Nucleus accumbens (tissue), 56 donors: ENCODE results near the gene NAALADL2.
"Not testable (repeated sequence)": the region's sequence is repeated elsewhere in the genome, so short reads cannot be mapped to it uniquely, and the experiment has no call there.

ENCODE experiments used
- DNase-seq, 56 donors: peaks; one replicate each; lab custom pipeline; 2025; lab: John Stamatoyannopoulos, UW

NAALADL2 gene

DNA sequence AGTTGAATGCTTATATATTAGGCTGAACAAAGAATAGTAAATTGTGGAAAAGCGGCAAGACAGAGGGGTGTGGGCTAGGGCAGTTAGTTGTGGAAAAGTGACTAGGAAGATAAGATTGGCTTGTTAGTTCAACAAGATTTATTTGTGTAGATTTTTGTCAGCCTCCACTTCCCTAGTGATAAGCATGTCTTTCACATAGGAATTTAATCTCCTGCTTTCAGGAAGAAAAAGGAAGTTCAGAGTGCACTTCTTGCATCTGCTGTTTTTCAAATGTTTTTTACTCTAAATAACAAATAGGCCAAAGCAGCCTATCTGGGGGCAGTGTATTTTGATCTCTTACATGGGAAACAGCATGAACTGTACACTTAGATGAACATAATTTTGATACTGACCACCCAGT is 919.9 kb downstream of the NAALADL2 start:
- no peak for DNase-seq

- DNase-seq = not testable (repeated sequence)
Observed at GRCh38 chr3:175787109-175787508, 928.0 kb downstream of the NAALADL2 start.

GRCh38 chr3:175792245-175792644 is 933.1 kb downstream of the NAALADL2 start:
- no peak for DNase-seq

DNA sequence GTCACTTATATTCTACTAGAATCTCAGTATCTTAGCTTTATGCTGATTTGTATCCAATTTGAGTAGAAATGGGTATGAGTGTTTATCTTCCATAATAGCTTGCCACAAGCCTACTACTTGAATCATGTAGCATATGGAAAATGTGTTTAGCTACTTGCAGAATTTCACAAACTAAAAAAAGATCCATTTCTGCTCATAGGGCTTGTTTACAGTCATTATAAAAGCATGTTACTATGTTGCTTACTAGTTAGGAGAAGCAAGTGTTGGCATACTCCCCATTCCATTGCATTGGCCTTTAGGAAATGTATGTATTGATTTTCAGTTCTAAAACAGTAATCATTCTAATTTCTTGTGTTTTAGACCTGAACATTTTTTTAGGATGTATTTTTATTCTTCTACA is 939.2 kb downstream of the NAALADL2 start:
- DNase-seq = no peak

DNA sequence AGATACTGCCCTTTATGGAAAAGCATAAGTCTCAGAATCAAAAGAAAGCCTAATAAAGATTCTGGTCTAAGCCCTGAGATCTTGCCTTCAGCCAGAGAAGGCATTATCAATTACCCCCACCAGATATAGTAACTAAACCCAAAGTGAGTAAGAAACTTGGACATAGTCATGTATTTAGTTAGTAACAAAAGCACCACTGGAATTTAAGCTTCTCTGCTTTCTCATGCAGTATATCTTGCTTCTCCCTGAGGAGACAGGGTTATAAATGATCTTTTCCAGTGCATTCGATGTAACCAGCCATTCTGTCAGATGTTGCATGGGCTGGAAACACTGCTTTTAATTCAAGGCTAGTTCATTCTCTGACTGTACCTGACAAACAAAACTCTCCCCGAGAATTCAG is 946.7 kb downstream of the NAALADL2 start:
- no peak for DNase-seq

- DNase-seq = no peak
Observed at GRCh38 chr3:175807175-175807574, 948.0 kb downstream of the NAALADL2 start.

- no peak for DNase-seq
Observed at GRCh38 chr3:175818811-175819464, 959.8 kb downstream of the NAALADL2 start.

DNA sequence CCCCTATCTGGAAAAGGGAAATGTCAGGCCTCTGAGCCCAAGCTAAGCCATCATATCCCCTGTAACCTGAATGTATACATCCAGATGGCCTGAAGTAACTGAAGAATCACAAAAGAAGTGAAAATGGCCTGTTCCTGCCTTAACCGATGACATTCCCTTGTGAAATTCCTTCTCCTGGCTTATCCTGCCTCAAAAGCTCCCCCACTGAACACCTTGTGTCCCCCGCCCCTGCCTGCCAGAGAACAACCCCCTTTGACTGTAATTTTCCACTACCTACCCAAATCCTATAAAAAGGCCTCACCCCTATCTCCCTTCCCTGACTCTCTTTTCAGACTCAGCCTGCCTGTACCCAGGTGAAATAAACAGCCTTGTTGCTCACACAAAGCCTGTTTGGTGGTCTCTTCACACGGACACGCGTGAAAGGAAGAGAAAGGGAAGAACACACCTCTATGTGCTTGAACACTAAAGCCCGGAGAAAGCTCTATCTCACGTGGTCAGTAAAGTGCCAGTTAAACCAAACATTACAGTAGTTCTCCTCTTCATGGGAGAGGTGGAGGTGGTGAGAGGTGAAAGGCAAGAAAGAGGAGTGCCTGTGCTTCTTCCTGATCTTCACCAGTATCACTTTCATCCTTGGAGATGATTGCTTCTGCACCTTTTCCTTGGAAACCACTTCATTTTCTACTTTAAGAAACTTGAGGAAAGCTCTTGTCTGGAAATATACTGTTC is 963.8 kb downstream of the NAALADL2 start:
- DNase-seq = not testable (repeated sequence)

DNA sequence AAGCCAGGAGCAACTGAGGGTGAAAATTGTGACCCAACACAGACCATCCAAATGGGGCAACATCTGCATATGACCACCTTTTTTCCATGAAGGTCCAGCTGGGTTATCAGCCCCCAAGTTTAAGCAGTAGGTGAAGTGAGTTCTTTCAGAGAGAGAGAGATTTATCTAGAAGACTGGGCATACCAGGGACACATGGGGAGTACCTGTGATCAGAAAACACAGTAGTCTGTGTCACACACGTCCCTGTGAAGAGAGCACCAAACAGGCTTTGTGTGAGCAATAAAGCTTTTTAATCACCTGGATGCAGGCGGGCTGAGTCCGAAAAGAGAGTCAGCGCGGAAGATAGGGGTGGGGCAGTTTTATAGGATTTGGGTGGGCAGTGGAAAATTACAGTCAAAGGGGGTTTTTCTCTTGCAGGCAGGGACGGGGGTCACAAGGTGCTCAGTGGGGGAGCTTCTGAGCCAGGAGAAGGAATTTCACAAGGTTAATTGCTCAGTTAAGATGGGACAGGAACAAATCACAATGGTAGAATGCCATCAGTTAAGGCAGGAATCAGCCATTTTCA is 966.0 kb downstream of the NAALADL2 start:
- not testable (repeated sequence) for DNase-seq

- no peak for DNase-seq
Observed at GRCh38 chr3:175826759-175827158, 967.6 kb downstream of the NAALADL2 start.

GRCh38 chr3:175829809-175830208 is 970.7 kb downstream of the NAALADL2 start:
- not testable (repeated sequence) for DNase-seq

DNA sequence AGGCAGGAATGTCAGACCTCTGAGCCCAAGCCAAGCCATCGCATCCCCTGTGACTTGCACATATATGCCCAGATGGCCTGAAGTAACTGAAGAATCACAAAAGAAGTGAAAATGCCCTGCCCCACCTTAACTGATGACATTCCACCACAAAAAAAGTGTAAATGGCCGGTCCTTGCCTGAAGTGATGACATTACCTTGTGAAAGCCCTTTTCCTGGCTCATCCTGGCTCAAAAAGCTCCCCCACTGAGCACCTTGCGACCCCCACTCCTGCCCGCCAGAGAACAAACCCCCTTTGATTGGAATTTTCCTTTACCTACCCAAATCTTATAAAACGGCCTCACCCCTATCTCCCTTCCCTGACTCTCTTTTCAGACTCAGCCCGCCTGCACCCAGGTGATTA is 976.6 kb downstream of the NAALADL2 start:
- not testable (repeated sequence) for DNase-seq

DNA sequence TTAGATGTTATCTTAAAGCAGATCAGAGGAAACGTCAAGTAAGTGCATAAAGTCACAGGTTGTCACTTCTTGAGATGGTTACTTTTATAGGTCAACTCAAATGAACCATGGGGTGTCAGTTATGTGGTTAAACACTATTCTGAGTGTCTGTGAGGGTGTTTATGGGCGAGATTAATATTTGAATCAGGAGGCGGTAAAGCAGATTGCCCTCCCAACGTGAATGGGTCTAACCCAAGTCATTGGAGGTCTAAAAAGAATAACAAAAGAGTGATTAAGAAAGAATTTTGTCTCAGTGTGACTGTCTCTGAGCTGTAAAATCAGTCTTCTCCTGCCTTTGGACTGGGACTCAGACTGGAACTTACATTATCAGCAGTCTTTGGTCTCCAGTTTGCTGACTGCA is 977.5 kb downstream of the NAALADL2 start:
- DNase-seq = no peak

GRCh38 chr3:175837962-175838361 is 978.8 kb downstream of the NAALADL2 start:
- DNase-seq = no peak

DNA sequence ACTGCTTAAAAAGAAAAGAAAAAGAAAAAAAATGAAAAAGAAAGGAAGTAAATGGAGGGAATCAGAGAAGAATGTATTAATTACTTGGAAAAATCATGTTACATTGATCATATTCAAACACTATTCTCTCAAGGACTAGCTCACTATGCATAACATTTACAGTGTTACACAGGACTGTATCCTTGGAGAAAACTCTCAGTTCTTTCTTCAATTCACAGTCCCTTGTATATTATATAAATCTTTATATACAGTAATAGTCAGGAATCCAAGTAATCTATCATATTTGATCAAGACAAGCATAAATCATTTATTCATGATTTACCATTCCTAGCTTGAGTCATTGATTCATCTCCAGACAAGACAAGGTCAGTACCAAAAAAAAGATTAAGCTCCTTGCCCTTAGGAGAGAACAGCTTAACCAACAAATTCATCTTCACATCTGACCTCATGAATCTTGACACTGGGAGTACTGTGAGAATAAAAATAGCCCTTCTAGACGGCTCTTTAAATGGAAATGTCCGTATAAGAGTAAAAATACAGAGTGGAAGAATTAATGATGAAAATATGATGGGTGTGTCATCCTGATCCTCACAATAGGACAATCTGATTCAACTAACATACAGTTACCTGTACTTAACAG is 980.4 kb downstream of the NAALADL2 start:
- DNase-seq = no peak

- no peak for DNase-seq
Observed at GRCh38 chr3:175851541-175851940, 992.4 kb downstream of the NAALADL2 start.

DNA sequence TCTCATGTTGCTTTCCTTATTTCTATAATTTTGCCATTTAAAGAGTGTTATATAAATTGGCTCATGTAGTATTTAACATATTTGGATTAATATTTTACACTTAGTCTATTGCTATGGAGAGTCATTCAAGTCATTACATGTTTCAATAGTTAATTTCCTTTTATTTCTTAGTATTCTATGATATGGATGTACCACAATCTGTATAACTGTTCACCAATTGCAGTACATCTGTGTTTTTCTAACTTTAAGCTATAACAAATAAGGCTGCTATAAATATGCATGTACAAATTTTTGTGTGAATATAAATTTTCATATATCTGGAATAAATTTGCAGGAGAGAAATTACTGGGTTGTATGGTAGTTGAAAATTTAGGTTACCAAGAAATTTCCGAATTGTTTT is 993.4 kb downstream of the NAALADL2 start:
- DNase-seq = no peak

- no peak for DNase-seq
Observed at GRCh38 chr3:175857666-175858270, 998.6 kb downstream of the NAALADL2 start.
